ENCODE measurements around the gene MRGPRF.
"Not testable (repeated sequence)": the region's sequence is repeated elsewhere in the genome, so short reads cannot be mapped to it uniquely, and the experiment has no call there.

MRGPRF gene

GRCh38 chr11:68989936-68990606, 23.0 kb downstream of the MRGPRF start:
- no peak for DNase-seq (ENCODE audit: low read depth in 4 of 4, low spot score in 1 of 4)

DNA sequence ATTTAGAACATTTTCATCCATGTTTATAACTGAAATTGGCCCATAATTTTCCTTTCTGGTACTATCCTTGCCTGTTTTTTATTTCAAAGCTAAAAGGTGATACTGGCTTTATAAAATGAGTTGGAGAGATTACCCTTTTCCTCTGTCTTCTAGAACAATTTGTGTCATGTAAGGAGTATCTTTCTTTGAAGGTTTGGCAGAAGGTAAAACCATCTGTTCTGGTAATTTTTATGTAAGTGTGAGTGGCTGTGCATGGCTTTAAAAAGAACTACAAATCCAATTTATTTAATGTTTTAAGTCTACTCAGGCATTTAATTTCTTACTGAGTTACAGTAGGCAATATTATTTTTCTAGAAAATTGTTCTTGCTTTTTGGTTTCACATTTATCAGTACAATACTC, 24.6 kb downstream of the MRGPRF start:
- DNase-seq (ENCODE audit: low read depth in 4 of 4, low spot score in 1 of 4) = no peak

DNA sequence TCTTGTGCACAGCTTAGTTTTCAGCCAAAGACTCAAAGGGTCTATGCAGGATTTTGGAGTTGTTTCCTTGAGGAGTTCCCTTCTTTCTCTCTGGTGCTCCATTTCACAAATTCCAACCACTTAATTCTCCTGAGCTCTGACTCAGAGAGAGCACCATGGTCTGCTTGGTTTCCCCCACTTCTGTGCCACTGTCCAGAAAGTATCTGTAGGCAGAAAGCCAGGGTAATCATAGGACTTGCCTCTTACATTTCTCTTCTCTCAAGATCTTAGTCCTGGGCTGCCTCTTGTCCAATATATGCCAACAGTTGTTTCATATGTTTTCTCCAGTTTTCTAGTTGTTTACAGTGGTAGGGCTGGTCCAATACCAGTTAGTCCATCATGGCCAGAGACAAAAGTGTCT, 25.8 kb downstream of the MRGPRF start:
- DNase-seq (ENCODE audit: low read depth in 4 of 4, low spot score in 1 of 4) = no peak

- no peak for DNase-seq (ENCODE audit: low read depth in 4 of 4, low spot score in 1 of 4)
Measured at GRCh38 chr11:68983801-68984200, 29.2 kb downstream of the MRGPRF start.

GRCh38 chr11:68982134-68982533, 30.9 kb downstream of the MRGPRF start:
- DNase-seq (ENCODE audit: low read depth in 4 of 4, low spot score in 1 of 4) = no peak

- DNase-seq (ENCODE audit: low read depth in 4 of 4, low spot score in 1 of 4) = no peak
Measured at GRCh38 chr11:68980776-68981065, 32.3 kb downstream of the MRGPRF start, which contains the start of gene MRGPRD. TSS of gene MRGPRD (minus strand) at chr11:68980986. CDS start at chr11:68980986, 0 bp downstream.

DNA sequence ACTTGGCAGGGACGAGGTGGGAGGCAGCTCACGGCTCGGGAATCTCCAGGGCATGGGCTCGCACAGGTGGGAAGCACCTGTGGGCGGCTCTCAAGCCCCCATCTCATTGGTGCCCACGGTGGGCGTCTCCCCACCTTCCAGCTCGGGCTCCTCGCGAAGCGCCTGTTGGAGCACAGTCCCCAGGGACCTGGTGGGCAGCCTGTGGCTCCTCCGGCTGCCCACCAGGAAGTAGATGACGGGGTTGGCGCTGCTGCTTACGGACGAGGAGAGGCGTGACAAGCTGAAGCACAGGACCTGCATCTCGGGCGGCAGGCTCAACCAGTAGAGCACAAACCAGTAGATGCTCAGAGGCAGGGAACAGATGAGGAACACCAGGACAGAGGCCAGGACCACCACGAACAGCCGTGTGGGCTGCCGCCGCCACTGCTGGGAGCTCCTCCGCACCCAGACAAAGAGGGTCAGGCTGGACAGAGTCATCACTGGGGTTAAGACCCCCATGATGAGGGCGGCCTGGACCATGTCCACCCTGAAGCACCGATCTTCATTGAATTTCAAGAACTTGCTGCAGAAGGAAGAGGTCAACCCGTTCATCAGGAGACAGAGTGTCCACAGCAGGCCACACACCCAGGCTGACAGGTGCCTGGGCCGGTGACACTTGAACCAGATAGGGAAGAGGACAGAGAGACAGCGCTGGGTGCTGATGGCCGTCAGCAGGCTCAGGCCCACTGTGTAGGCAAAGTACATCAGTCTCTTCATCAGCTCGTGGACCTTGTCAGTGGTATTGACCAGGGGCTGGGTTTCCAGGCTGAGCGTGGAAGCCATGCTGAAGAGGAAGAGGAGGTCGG, 32.9 kb downstream of the MRGPRF start:
- DNase-seq (ENCODE audit: low read depth in 4 of 4, low spot score in 1 of 4) = no peak

- no peak for DNase-seq (ENCODE audit: low read depth in 4 of 4, low spot score in 1 of 4)
Measured at GRCh38 chr11:68978931-68979594, 34.0 kb downstream of the MRGPRF start.

GRCh38 chr11:68978626-68978930, 34.5 kb downstream of the MRGPRF start:
- no peak for DNase-seq (ENCODE audit: low read depth in 4 of 4, low spot score in 1 of 4)

DNA sequence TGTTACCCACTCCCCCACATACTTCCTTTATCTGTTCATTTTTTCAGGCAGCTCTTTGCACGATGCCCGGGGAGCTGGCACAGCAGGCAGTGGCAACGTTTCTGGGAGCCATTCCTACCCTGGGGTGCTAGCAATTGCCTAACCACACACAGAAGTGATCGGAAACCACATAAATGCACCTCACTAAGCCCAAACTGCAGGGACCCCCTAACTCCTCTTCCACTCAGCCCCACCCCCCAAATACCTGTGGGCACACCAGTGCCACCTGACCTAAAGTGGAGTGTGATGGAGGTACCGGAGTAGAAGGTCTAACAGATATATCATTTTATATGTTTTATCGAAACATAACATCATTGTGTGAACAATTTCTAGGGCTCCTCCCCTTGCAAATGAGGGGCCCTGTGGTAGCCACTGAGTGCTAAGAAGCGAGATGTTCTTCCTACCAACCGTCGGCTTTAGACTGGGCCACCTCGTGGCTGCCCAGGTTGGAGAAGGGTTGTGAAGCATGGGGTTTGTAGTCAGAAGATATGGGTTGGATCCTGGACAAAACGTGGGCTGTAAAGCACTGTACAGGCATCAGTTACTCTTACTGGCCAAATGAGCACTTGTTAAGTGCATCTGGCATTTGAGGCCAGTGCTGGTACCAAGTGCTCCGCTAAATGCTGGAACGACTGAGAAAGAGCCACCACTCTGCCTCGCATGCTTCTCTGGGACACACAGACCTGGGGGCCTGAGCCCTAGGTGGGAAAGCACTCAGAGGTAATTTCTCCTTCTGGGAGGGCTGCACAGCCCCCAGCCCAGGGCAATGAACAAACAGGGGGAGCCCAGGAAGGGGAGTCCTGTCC, 35.0 kb downstream of the MRGPRF start:
- no peak for DNase-seq (ENCODE audit: low read depth in 4 of 4, low spot score in 1 of 4)

- no peak for DNase-seq (ENCODE audit: low read depth in 4 of 4, low spot score in 1 of 4)
Measured at GRCh38 chr11:68976563-68976962, 36.5 kb downstream of the MRGPRF start.

DNA sequence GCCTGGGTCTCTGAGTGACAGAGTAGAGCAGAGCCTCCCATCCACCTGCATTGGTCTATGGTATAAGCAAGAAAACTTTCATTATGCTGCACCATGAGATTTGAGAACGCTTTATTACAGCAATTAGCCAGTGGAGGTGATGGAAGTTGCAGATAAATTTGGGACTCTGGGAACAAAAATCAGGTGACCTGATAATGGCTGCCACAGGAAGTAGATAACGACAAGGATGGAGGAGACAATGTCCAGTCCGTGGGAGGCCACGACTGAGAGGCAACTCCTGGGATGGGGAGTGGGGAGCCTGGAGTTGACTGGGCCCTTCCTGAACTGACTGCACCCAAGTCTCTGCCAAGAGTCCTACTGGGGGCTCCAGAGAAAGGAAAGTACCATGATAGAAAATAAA, 37.0 kb downstream of the MRGPRF start:
- DNase-seq (ENCODE audit: low read depth in 4 of 4, low spot score in 1 of 4) = no peak

GRCh38 chr11:68974421-68975194, 38.4 kb downstream of the MRGPRF start:
- DNase-seq (ENCODE audit: low read depth in 4 of 4, low spot score in 1 of 4) = no peak

DNA sequence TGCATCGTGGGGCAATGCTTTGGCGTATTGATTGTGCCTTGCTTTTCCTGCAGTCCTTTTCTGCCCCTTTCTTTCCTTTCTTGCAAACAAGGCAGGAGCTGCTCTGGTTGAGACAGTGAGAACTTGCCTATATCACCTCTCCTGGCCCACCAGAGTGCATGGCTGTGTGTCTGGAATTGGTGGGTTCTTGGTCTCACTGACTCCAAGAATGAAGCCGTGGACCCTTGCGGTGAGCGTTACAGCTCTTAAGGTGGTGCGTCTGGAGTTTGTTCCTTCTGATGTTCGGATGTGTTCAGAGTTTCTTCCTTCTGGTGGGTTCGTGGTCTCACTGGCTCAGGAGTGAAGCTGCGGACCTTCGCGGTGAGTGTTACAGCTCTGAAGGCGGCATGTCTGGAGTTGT, 39.3 kb downstream of the MRGPRF start:
- not testable (repeated sequence) for DNase-seq (ENCODE audit: low read depth in 4 of 4, low spot score in 1 of 4)

- DNase-seq (ENCODE audit: low read depth in 4 of 4, low spot score in 1 of 4) = no peak
Measured at GRCh38 chr11:68973219-68973618, 39.8 kb downstream of the MRGPRF start.

DNA sequence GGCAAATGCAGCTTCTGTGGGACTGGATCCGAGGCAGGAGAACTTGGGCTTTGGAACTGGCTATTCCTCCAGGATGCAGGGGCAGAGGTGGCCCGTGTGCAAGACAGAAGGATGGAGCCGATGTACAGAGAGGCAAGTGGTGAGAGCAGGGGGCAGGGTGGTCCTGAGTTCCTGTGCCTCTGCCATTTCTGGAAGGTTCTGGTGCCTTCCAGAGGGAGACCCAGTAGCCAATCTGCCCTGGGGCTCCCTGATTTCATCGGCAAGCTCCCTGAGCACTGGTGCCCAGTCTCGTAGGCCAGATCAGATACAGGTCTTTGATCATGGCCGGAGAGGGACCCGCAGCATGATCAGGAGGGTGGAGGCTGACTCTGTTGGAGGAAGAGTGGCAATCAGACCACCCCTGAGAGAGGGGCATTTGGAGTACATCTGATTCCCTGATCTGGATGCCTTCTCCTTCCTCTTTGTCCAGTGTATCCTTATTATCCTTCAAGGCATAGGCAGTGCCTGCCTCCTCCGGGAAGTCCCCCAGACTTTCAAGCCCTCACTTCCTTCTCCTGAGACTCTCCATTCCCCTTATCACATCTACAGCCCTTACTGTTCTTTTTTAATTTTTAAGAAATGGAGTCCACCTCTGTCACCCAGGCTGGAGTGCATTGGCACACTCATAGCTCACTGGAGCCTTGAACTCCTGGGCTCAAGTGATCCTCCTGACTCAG, 42.0 kb downstream of the MRGPRF start:
- no peak for DNase-seq (ENCODE audit: low read depth in 4 of 4, low spot score in 1 of 4)

- no peak for DNase-seq (ENCODE audit: low read depth in 4 of 4, low spot score in 1 of 4)
Measured at GRCh38 chr11:68969386-68969785, 43.7 kb downstream of the MRGPRF start.

- no peak for DNase-seq (ENCODE audit: low read depth in 4 of 4, low spot score in 1 of 4)
Measured at GRCh38 chr11:68968306-68969250, 44.5 kb downstream of the MRGPRF start.
